Measurements from ENCODE around the gene DDX39B.

The DDX39B gene

GRCh38 chr6:31546958-31547726, 5.3 kb upstream of the DDX39B start, which contains the start of gene NFKBIL1:
Gene NFKBIL1 (plus strand): TSS chr6:31547608. CDS start chr6:31547695, 87 bp downstream.
- peak; percentile 91 for DNase-seq

GRCh38 chr6:31546339-31546957, 4.6 kb upstream of the DDX39B start, which contains the start of gene ATP6V1G2:
Gene ATP6V1G2 (minus strand): TSS chr6:31546608. CDS start chr6:31546559, 49 bp downstream.
- DNase-seq: peak; percentile 90

- DNase-seq: no peak
Measured at GRCh38 chr6:31545291-31545690, 3.5 kb upstream of the DDX39B start.

GRCh38 chr6:31544676-31545075, 2.9 kb upstream of the DDX39B start:
- DNase-seq: no peak

- no peak for DNase-seq
Measured at GRCh38 chr6:31543639-31544038, 1.8 kb upstream of the DDX39B start.

GRCh38 chr6:31541059-31541657, 645 bp downstream of the DDX39B start:
- DNase-seq: peak; percentile 65

GRCh38 chr6:31540640-31541039, 1.2 kb downstream of the DDX39B start:
- no peak for DNase-seq

- DNase-seq: no peak
Measured at GRCh38 chr6:31538805-31539400, 2.9 kb downstream of the DDX39B start.

- no peak for DNase-seq
Measured at GRCh38 chr6:31535538-31536324, 6.1 kb downstream of the DDX39B start.

GRCh38 chr6:31534521-31535040, 7.2 kb downstream of the DDX39B start:
- no peak for DNase-seq

GRCh38 chr6:31534011-31534410, 7.8 kb downstream of the DDX39B start:
- no peak for DNase-seq

GRCh38 chr6:31533455-31533841, 8.4 kb downstream of the DDX39B start:
- no peak for DNase-seq

- DNase-seq: no peak
Measured at GRCh38 chr6:31532644-31533454, 9.0 kb downstream of the DDX39B start.

- no peak for DNase-seq
Measured at GRCh38 chr6:31531771-31532643, 9.8 kb downstream of the DDX39B start.

- DNase-seq: no peak
Measured at GRCh38 chr6:31531162-31531561, 10.6 kb downstream of the DDX39B start.

- no peak for DNase-seq
Measured at GRCh38 chr6:31530659-31531058, 11.1 kb downstream of the DDX39B start.

- DNase-seq: no peak
Measured at GRCh38 chr6:31529329-31530150, 12.3 kb downstream of the DDX39B start.

- no peak for DNase-seq
Measured at GRCh38 chr6:31528821-31529328, 12.9 kb downstream of the DDX39B start, which contains the start of gene MCCD1. Gene MCCD1 (plus strand): TSS chr6:31528962. CDS start chr6:31529015, 53 bp downstream.

- no peak for DNase-seq
Measured at GRCh38 chr6:31528307-31528777, 13.5 kb downstream of the DDX39B start.
